ENCODE results near the gene LOXHD1.

DNA sequence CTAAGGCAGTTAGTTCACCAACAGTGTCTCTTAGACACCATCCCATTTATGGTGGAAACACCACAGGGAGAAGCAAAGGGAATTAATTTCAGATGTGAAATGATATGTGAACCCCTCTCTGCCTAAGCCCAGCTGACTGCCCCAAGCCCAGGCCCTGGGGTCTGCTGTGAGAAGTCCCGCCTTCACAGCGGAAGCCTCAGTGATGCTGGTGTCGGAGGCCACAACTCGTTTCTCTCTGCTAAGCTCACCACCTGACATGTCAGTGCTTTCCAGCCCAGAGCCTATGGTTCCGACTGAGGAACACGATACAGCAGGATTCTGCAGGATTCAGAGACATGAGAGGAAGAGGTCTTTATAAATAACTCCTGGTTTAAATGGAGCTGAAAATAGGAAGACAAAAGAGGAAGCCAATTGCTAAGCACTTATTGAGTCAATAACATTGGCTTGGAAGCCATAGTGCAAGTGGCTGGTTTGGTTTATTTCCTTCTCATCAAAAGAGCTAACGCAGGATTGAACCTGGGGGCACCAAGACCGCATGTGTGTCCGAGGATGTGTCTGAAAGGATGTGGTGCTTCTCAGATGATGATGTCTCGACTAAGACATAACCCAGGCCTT is 21.9 kb upstream of the LOXHD1 start:
- TF ChIP-seq, protein P1, sequence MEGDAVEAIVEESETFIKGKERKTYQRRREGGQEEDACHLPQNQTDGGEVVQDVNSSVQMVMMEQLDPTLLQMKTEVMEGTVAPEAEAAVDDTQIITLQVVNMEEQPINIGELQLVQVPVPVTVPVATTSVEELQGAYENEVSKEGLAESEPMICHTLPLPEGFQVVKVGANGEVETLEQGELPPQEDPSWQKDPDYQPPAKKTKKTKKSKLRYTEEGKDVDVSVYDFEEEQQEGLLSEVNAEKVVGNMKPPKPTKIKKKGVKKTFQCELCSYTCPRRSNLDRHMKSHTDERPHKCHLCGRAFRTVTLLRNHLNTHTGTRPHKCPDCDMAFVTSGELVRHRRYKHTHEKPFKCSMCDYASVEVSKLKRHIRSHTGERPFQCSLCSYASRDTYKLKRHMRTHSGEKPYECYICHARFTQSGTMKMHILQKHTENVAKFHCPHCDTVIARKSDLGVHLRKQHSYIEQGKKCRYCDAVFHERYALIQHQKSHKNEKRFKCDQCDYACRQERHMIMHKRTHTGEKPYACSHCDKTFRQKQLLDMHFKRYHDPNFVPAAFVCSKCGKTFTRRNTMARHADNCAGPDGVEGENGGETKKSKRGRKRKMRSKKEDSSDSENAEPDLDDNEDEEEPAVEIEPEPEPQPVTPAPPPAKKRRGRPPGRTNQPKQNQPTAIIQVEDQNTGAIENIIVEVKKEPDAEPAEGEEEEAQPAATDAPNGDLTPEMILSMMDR (IDR thresholded peaks at IDR 0.05 in 2 of 3, conservative IDR thresholded peaks at IDR 0.05 in 1 of 3; ENCODE audit: control insufficient read depth in 2 of 3, extremely low read depth in 1 of 3, insufficient read depth in 1 of 3, low read depth in 3 of 3, low read length in 3 of 3) = no peak
- TF ChIP-seq NKRF (conservative IDR thresholded peaks at IDR 0.05) (no peak), POLR2A (IDR thresholded peaks at IDR 0.05; ENCODE audit: low read depth, low read length) (no peak), EED (IDR thresholded peaks at IDR 0.05; ENCODE audit: low read depth) (no peak), ETV6 (conservative IDR thresholded peaks at IDR 0.05 in 1 of 2, IDR thresholded peaks at IDR 0.05 in 1 of 2; ENCODE audit: borderline replicate concordance in 1 of 2, low read depth in 1 of 2) (no peak)

Measured in GM12878 (cell line).